ENCODE results near the gene ANO4. TPM values are rescaled to one million over a fixed set of nuclear protein-coding genes. Genes with fewer than 3 reads are reported as not detected.
"Not testable (repeated sequence)": the region's sequence is repeated elsewhere in the genome, so short reads cannot be mapped to it uniquely, and the experiment has no call there.

Gene ANO4
- total RNA-seq, 1 donor from 2014 or later, result not detected

GRCh38 chr12:101108130-101108529 lies 313.6 kb downstream of the ANO4 start:
- ATAC-seq, result no peak

- ATAC-seq, result no peak
Observed at GRCh38 chr12:101110866-101111265, 316.3 kb downstream of the ANO4 start.

- ATAC-seq, result no peak
Observed at GRCh38 chr12:101111441-101111840, 316.9 kb downstream of the ANO4 start.

- ATAC-seq, result no peak
Observed at GRCh38 chr12:101115326-101115725, 320.8 kb downstream of the ANO4 start.

GRCh38 chr12:101116911-101117310 lies 322.3 kb downstream of the ANO4 start:
- no peak for ATAC-seq

- no peak for ATAC-seq
Observed at GRCh38 chr12:101117842-101118241, 323.3 kb downstream of the ANO4 start.

GRCh38 chr12:101127521-101128219 lies 333.1 kb downstream of the ANO4 start:
- ATAC-seq, result no peak

GRCh38 chr12:101145777-101146431 lies 351.3 kb downstream of the ANO4 start:
- ATAC-seq, result not testable (repeated sequence)

- ATAC-seq, result peak; percentile 67
Observed at GRCh38 chr12:101165319-101165718, 370.7 kb downstream of the ANO4 start.

- no peak for ATAC-seq
Observed at GRCh38 chr12:101166866-101167265, 372.3 kb downstream of the ANO4 start.

GRCh38 chr12:101168001-101168400 lies 373.4 kb downstream of the ANO4 start:
- ATAC-seq, result no peak

- peak; percentile 39 for ATAC-seq
Observed at GRCh38 chr12:101172316-101172715, 377.7 kb downstream of the ANO4 start.

GRCh38 chr12:101173197-101173749 lies 378.7 kb downstream of the ANO4 start:
- ATAC-seq, result peak; percentile 63

- ATAC-seq, result no peak
Observed at GRCh38 chr12:101174541-101174940, 380.0 kb downstream of the ANO4 start.

Other genes with a start within 250 kb of the ANO4 start
- gene GAS2L3, start 221.1 kb upstream of the ANO4 start, total RNA-seq, result 4.7 TPM

All from esophagus mucosa (tissue), 1 donor.